Measurements from ENCODE around the gene MAP7.

MAP7 gene

GRCh38 chr6:136550045-136550329, 235 bp downstream of the MAP7 start:
- no peak for TF ChIP-seq CTCF (IDR thresholded peaks at IDR 0.05; ENCODE audit: borderline replicate concordance, control extremely low read depth, extremely low read depth, insufficient read depth, missing control alignments)
- DNase-seq (ENCODE audit: low spot score), result peak; percentile 78
- in situ Hi-C loops (cut with MboI; ENCODE audit: low sequenced_read_pairs, unreplicated experiment), result no loop called here

- in situ Hi-C loops (cut with MboI; ENCODE audit: low sequenced_read_pairs, unreplicated experiment), result no loop called here
- DNase-seq (ENCODE audit: low spot score), result no peak
- no peak for TF ChIP-seq CTCF (IDR thresholded peaks at IDR 0.05; ENCODE audit: borderline replicate concordance, control extremely low read depth, extremely low read depth, insufficient read depth, missing control alignments)
These were observed 750 bp downstream of the MAP7 start for GRCh38 chr6:136549300-136550044.

GRCh38 chr6:136548582-136549299, 1.5 kb downstream of the MAP7 start:
- in situ Hi-C loops (cut with MboI; ENCODE audit: low sequenced_read_pairs, unreplicated experiment), result no loop called here
- no peak for DNase-seq (ENCODE audit: low spot score)
- no peak for TF ChIP-seq CTCF (IDR thresholded peaks at IDR 0.05; ENCODE audit: borderline replicate concordance, control extremely low read depth, extremely low read depth, insufficient read depth, missing control alignments)

GRCh38 chr6:136547871-136548270, 2.4 kb downstream of the MAP7 start:
- in situ Hi-C loops (cut with MboI; ENCODE audit: low sequenced_read_pairs, unreplicated experiment), result no loop called here
- no peak for DNase-seq (ENCODE audit: low spot score)
- TF ChIP-seq CTCF (IDR thresholded peaks at IDR 0.05; ENCODE audit: borderline replicate concordance, control extremely low read depth, extremely low read depth, insufficient read depth, missing control alignments), result no peak

- no peak for DNase-seq (ENCODE audit: low spot score)
- in situ Hi-C loops (cut with MboI; ENCODE audit: low sequenced_read_pairs, unreplicated experiment), result no loop called here
- TF ChIP-seq CTCF (IDR thresholded peaks at IDR 0.05; ENCODE audit: borderline replicate concordance, control extremely low read depth, extremely low read depth, insufficient read depth, missing control alignments), result peak; percentile 30
These were observed 2.9 kb downstream of the MAP7 start for GRCh38 chr6:136547336-136547735.

GRCh38 chr6:136546331-136546730, 3.9 kb downstream of the MAP7 start:
- no peak for TF ChIP-seq CTCF (IDR thresholded peaks at IDR 0.05; ENCODE audit: borderline replicate concordance, control extremely low read depth, extremely low read depth, insufficient read depth, missing control alignments)
- no peak for DNase-seq (ENCODE audit: low spot score)
- in situ Hi-C loops (cut with MboI; ENCODE audit: low sequenced_read_pairs, unreplicated experiment), result no loop called here
